Neural progenitor cell (in vitro differentiated cells): ENCODE data around the gene EGLN3. TPM values are rescaled to one million over a fixed set of nuclear protein-coding genes. Genes with fewer than 3 reads are reported as not detected.

ENCODE experiments used
- DNase-seq: peaks from one replicate; pipeline ENCODE4 v3.0.0-alpha.2; 2016; ENCODE audit warnings: low spot score
- H2AFZ ChIP-seq: fragments of 200-600 bp; sonication (generic); replicated peaks from 2 replicates; pipeline ENCODE4 v1.6.1; 2016; ENCODE audit warnings: antibody characterized with exemption
- H3F3A ChIP-seq: fragments of 200-600 bp; sonication (generic); 2 replicates; pipeline ENCODE4 v1.6.1; 2016; ENCODE audit warnings: antibody characterized with exemption, low read depth
- H3K27ac ChIP-seq: fragments of 200-600 bp; sonication (generic); 2 replicates; pipeline ENCODE4 v1.5.1; 2016; ENCODE audit warnings: mild to moderate bottlenecking
- H3K27me3 ChIP-seq: fragments of 200-600 bp; sonication (generic); 2 replicates; pipeline ENCODE4 v1.6.1; 2016; ENCODE audit warnings: mild to moderate bottlenecking, moderate library complexity
- H3K36me3 ChIP-seq: fragments of 200-600 bp; sonication (generic); 2 replicates; pipeline ENCODE4 v1.5.1; 2016
- H3K4me1 ChIP-seq: fragments of 200-600 bp; sonication (generic); 2 replicates; pipeline ENCODE4 v1.6.1; 2016; ENCODE audit warnings: mixed run types
- H3K4me2 ChIP-seq: fragments of 200-600 bp; sonication (generic); 2 replicates; pipeline ENCODE4 v1.6.1; 2016
- H3K4me3 ChIP-seq: fragments of 200-600 bp; sonication (generic); 2 replicates; pipeline ENCODE4 v1.5.1; 2016
- H3K79me2 ChIP-seq: fragments of 200-600 bp; sonication (generic); 2 replicates; pipeline ENCODE4 v1.6.1; 2016; ENCODE audit warnings: low read depth
- H3K9ac ChIP-seq: fragments of 200-600 bp; sonication (generic); 2 replicates; pipeline ENCODE4 v1.6.1; 2016
- H3K9me3 ChIP-seq: fragments of 200-600 bp; sonication (generic); 2 replicates; pipeline ENCODE4 v1.5.1; 2016; ENCODE audit warnings: low read depth
- H4K20me1 ChIP-seq: fragments of 200-600 bp; sonication (generic); 2 replicates; pipeline ENCODE4 v1.6.1; 2016; ENCODE audit warnings: low read depth
- H3K27ac Mint-ChIP-seq: 3 replicates; pipeline ENCODE4 v1.8.0; 2021; ENCODE audit warnings: mixed read lengths
- H3K27me3 Mint-ChIP-seq: 2 replicates; pipeline ENCODE4 v1.8.0; 2022; ENCODE audit warnings: low read depth, mild to moderate bottlenecking, inconsistent platforms, moderate library complexity, mixed read lengths; ENCODE audit not compliant: insufficient read depth
- H3K36me3 Mint-ChIP-seq: 3 replicates; pipeline ENCODE4 v1.8.0; 2021; ENCODE audit warnings: mixed read lengths
- H3K4me1 Mint-ChIP-seq: 3 replicates; pipeline ENCODE4 v1.8.0; 2021; ENCODE audit warnings: mixed read lengths
- H3K4me3 Mint-ChIP-seq: 3 replicates; pipeline ENCODE4 v1.8.0; 2021; ENCODE audit warnings: mild to moderate bottlenecking, moderate library complexity, mixed read lengths
- H3K9me3 Mint-ChIP-seq: 3 replicates; pipeline ENCODE4 v1.8.0; 2020; ENCODE audit warnings: mixed read lengths
- EZH2 ChIP-seq: fragments of 200-600 bp; sonication (generic); IDR thresholded peaks from 2 replicates; pipeline ENCODE4 v1.6.1; 2017; ENCODE audit warnings: antibody characterized with exemption, mild to moderate bottlenecking, moderate library complexity
- EZH2phosphoT487 ChIP-seq: fragments of 200-600 bp; sonication (generic); IDR thresholded peaks from 2 replicates; pipeline ENCODE4 v1.6.1; 2017; ENCODE audit warnings: antibody characterized with exemption
- total RNA-seq: library from RNA; depleted of rRNA; stranded (reverse); fragments of >200 nt; gene quantifications from 2 replicates; pipeline ENCODE4 v1.2.3, GENCODE V29; 2015; ENCODE audit warnings: low replicate concordance
- TF ChIP-seq, protein P1 (sequence below): fragments of 200-600 bp; sonication (generic); IDR thresholded peaks from 2 replicates; pipeline ENCODE4 v1.5.1; 2017; ENCODE audit warnings: antibody characterized with exemption, mild to moderate bottlenecking

EGLN3 gene
- total RNA-seq, 1 donor from 2014 or later: 73.5 TPM

DNA sequence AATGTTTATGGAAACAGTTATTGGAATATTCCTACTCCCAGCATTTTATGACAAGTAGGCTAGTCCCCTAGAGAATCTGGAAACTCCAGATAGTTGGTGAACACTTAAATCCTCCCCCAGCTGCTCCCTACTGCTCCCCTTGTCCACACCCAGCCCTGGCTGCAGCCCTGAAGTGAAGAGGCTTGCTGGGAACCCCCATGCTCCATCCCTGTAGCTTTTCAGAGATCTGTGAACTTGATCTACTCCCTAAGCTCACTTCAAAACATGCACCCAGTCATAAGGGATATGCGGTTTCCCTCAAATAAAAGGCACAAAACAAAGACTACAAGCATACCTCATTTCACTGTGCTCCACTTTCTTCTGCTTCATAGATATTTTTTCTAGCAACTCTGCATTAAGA is 33.2 kb downstream of the EGLN3 start:
- H3K4me2 ChIP-seq: no peak overlapping the region
- TF ChIP-seq EZH2phosphoT487: no peak
- TF ChIP-seq EZH2: no peak
- TF ChIP-seq, protein P1, sequence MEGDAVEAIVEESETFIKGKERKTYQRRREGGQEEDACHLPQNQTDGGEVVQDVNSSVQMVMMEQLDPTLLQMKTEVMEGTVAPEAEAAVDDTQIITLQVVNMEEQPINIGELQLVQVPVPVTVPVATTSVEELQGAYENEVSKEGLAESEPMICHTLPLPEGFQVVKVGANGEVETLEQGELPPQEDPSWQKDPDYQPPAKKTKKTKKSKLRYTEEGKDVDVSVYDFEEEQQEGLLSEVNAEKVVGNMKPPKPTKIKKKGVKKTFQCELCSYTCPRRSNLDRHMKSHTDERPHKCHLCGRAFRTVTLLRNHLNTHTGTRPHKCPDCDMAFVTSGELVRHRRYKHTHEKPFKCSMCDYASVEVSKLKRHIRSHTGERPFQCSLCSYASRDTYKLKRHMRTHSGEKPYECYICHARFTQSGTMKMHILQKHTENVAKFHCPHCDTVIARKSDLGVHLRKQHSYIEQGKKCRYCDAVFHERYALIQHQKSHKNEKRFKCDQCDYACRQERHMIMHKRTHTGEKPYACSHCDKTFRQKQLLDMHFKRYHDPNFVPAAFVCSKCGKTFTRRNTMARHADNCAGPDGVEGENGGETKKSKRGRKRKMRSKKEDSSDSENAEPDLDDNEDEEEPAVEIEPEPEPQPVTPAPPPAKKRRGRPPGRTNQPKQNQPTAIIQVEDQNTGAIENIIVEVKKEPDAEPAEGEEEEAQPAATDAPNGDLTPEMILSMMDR: no peak
- no peaks in the 10 kb centered on the region for H3K9me3 ChIP-seq
- Mint-ChIP-seq H3K27me3 (no peaks in the 10 kb centered on the region), H3K4me3 (no peak overlapping the region), H3K9me3 (no peaks in the 10 kb centered on the region), H3K36me3 (peaks cover 4% of the 10 kb centered on the region), H3K27ac (no peak overlapping the region), H3K4me1 (no peaks in the 10 kb centered on the region)
- H3K9ac ChIP-seq: no peak overlapping the region
- H2AFZ ChIP-seq: no peak overlapping the region
- H3K4me3 ChIP-seq: no peak overlapping the region
- H4K20me1 ChIP-seq: no peaks in the 10 kb centered on the region
- no peaks in the 10 kb centered on the region for H3K4me1 ChIP-seq
- no peak overlapping the region for H3K27ac ChIP-seq
- H3K36me3 ChIP-seq: no peaks in the 10 kb centered on the region
- peaks cover 4% of the 10 kb centered on the region for H3F3A ChIP-seq
- DNase-seq: no peak
- no peaks in the 10 kb centered on the region for H3K27me3 ChIP-seq
- H3K79me2 ChIP-seq: no peaks in the 10 kb centered on the region

DNA sequence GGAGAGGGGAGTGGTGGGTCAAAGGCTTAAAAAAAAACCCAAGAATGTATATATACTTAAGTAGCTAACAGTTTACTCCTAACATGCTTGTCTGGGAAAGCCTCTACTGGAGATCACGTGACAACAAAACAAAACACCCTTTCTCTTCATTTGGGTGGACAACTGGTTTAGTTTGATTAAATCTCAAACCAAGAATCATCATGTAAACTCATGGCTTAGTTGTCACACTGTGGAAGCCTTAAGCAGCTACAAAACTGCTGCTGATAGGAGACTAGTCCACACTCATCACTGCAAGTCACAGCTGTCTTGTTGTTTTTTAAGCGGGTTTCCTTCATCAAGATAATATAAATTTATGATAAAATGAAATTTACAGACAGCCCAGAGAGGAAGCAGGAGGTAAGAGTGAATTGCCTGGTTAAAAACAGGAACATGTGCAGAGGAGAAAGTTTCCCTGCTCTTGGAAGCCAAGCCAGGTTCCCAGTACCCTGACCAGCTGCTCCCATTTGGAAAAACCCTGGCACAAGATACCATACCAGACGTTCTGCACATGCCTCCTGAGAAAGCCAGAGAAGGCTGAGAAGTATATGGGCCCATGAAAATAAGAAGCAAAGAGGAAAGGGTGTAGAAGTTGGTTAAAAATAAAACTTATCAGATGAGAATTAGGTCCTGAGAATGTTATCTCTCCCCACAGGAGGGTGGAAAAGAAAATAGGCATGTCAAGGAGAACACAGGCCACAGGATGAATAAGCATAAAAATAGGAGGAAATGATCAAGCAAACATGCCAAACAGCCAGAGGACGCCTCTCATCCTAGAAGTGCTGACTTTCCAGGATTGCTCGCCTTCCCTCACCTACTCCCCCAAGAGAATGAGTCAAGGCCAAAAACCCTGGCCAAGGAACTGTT is 34.0 kb downstream of the EGLN3 start:
- H3K27me3 Mint-ChIP-seq: no peaks in the 10 kb centered on the region
- H3K27ac ChIP-seq: no peak overlapping the region
- H3K27me3 ChIP-seq: no peaks in the 10 kb centered on the region
- H3K36me3 ChIP-seq: no peaks in the 10 kb centered on the region
- no peaks in the 10 kb centered on the region for H3K4me1 ChIP-seq
- no peak overlapping the region for H3K27ac Mint-ChIP-seq
- H3K9me3 ChIP-seq: no peaks in the 10 kb centered on the region
- TF ChIP-seq, protein P1: no peak
- TF ChIP-seq EZH2 (no peak), EZH2phosphoT487 (no peak)
- peaks cover 2% of the 10 kb centered on the region for H3K36me3 Mint-ChIP-seq
- H2AFZ ChIP-seq: no peak overlapping the region
- H4K20me1 ChIP-seq: no peaks in the 10 kb centered on the region
- H3K79me2 ChIP-seq: no peaks in the 10 kb centered on the region
- DNase-seq: no peak
- no peaks in the 10 kb centered on the region for H3K9me3 Mint-ChIP-seq
- peaks cover 4% of the 10 kb centered on the region for H3F3A ChIP-seq
- no peak overlapping the region for H3K4me3 Mint-ChIP-seq
- H3K4me3 ChIP-seq: no peak overlapping the region
- no peak overlapping the region for H3K9ac ChIP-seq
- no peaks in the 10 kb centered on the region for H3K4me1 Mint-ChIP-seq
- H3K4me2 ChIP-seq: no peak overlapping the region

DNA sequence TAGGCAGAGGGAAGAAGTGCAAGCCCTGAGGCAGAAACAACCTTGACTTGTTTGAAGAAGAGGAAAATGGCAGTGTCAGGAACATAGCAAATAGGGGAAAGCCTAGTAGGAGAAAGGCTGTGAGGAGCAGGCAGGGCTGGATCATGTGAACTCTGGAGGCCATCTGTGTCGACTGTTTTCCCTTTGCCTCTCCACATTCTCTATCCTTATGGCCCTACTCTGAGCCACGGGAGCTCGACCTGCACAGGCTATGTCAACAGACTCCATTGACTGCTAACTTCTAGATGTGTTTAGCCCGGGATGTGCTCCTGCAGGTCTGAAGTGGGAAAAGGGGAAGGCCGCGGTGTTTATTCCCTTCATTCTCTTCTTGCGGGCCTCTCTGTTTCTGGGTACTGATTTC is 35.2 kb downstream of the EGLN3 start:
- H2AFZ ChIP-seq: no peak overlapping the region
- H3K4me3 Mint-ChIP-seq: no peak overlapping the region
- no peak overlapping the region for H3K4me2 ChIP-seq
- TF ChIP-seq, protein P1: no peak
- TF ChIP-seq EZH2phosphoT487: no peak
- no peak for TF ChIP-seq EZH2
- H3K4me1 Mint-ChIP-seq: no peaks in the 10 kb centered on the region
- H3K4me1 ChIP-seq: no peaks in the 10 kb centered on the region
- H3K27ac ChIP-seq: no peak overlapping the region
- no peaks in the 10 kb centered on the region for H4K20me1 ChIP-seq
- no peaks in the 10 kb centered on the region for H3K9me3 ChIP-seq
- no peaks in the 10 kb centered on the region for H3K27me3 ChIP-seq
- H3K9me3 Mint-ChIP-seq: no peaks in the 10 kb centered on the region
- no peaks in the 10 kb centered on the region for H3F3A ChIP-seq
- peaks cover 2% of the 10 kb centered on the region for H3K36me3 Mint-ChIP-seq
- H3K79me2 ChIP-seq: no peaks in the 10 kb centered on the region
- no peak for DNase-seq
- H3K4me3 ChIP-seq: no peak overlapping the region
- H3K27ac Mint-ChIP-seq: no peak overlapping the region
- H3K9ac ChIP-seq: no peak overlapping the region
- H3K36me3 ChIP-seq: no peaks in the 10 kb centered on the region
- no peaks in the 10 kb centered on the region for H3K27me3 Mint-ChIP-seq
